ENCODE results near the gene FOCAD. TPM values are rescaled to one million over a fixed set of nuclear protein-coding genes. Genes with fewer than 3 reads are reported as not detected.

FOCAD gene
- total and polyA plus RNA-seq, 2 of the 8 experiments (the other 6 are each of a cell fraction or from before 2014, with no cell fraction given) = 22.0 to 38.4 TPM

GRCh38 chr9:20689833-20690232, 5.8 kb downstream of the FOCAD start (continued):
- no peak for TF ChIP-seq E2F6 (IDR thresholded peaks at IDR 0.05)
- no peak for TF ChIP-seq POLR2AphosphoS5 (IDR thresholded peaks at IDR 0.05; ENCODE audit: low read depth, low read length)

All from H1 (cell line).